Measurements from ENCODE around the gene PRR9. TPM values are rescaled to one million over a fixed set of nuclear protein-coding genes. Genes with fewer than 3 reads are reported as not detected.

Gene PRR9
- total and polyA plus RNA-seq, 9 donors = 0.13 to 1.3 TPM; not detected in 7

- Histone ChIP-seq H3K27ac (no peak overlapping the region), H3K36me3 (no peaks in the 10 kb centered on the region), H3K4me1 (ENCODE audit: insufficient read depth) (peaks cover 2% of the 10 kb centered on the region), H3K4me3 (no peak overlapping the region), H3K9me3 (no peaks in the 10 kb centered on the region), H3K27me3 (no peaks in the 10 kb centered on the region)
- no peak for DNase-seq
- intact Hi-C loops (cut with DNase I) = no loop called here
- WGBS, 3 donors = 30 to 39% (median 31%) methylated on average over 10 of the region's 10 CpGs
- TF ChIP-seq EP300 (IDR thresholded peaks at IDR 0.05) (no peak), POLR2A (IDR thresholded peaks at IDR 0.05) (no peak), CTCF (IDR thresholded peaks at IDR 0.05) (no peak)
Measured at GRCh38 chr1:153262462-153263157, 45.2 kb downstream of the PRR9 start.

GRCh38 chr1:153265457-153265856 lies 48.1 kb downstream of the PRR9 start:
- DNase-seq = no peak
- Histone ChIP-seq H3K27ac (no peak overlapping the region), H3K4me1 (ENCODE audit: insufficient read depth) (peaks cover 2% of the 10 kb centered on the region), H3K9me3 (no peaks in the 10 kb centered on the region), H3K27me3 (no peaks in the 10 kb centered on the region), H3K36me3 (no peaks in the 10 kb centered on the region), H3K4me3 (no peak overlapping the region)
- 87 to 94% (median 88%) methylated on average over 1 of the region's 1 CpG for WGBS, 3 donors
- no peak for TF ChIP-seq EP300 (IDR thresholded peaks at IDR 0.05)
- TF ChIP-seq CTCF (IDR thresholded peaks at IDR 0.05) = no peak
- no peak for TF ChIP-seq POLR2A (IDR thresholded peaks at IDR 0.05)
- intact Hi-C loops (cut with DNase I) = no loop called here

Other genes with a start within 250 kb of the PRR9 start
- not detected for gene SPRR4, start 246.9 kb upstream of the PRR9 start, total RNA-seq
- not detected for gene SPRR4, start 246.9 kb upstream of the PRR9 start, polyA plus RNA-seq
- not detected for gene SPRR1A, start 233.5 kb upstream of the PRR9 start, total RNA-seq
- gene SPRR1A, start 233.5 kb upstream of the PRR9 start, polyA plus RNA-seq = not detected
- gene SPRR3, start 215.8 kb upstream of the PRR9 start, total RNA-seq = under 1 TPM in 1 of 7 donors, not detected in 6; 0.85 TPM
- gene SPRR3, start 215.8 kb upstream of the PRR9 start, polyA plus RNA-seq = not detected
- gene SPRR1B, start 186.4 kb upstream of the PRR9 start, total RNA-seq = not detected
- not detected for gene SPRR1B, start 186.4 kb upstream of the PRR9 start, polyA plus RNA-seq
- gene SPRR2D, start 176.5 kb upstream of the PRR9 start, total RNA-seq = under 1 TPM in 2 of 7 donors, not detected in 5; 0.32 to 0.45 TPM
- gene SPRR2D, start 176.5 kb upstream of the PRR9 start, polyA plus RNA-seq = 1 to 10 TPM in 1 of 2 donors, under 1 TPM in 1; 0.27 to 1.1 TPM
- under 1 TPM in 2 of 7 donors, not detected in 5; 0.55 to 0.59 TPM for gene SPRR2A, start 160.1 kb upstream of the PRR9 start, total RNA-seq
- under 1 TPM; 0.21 to 0.52 TPM for gene SPRR2A, start 160.1 kb upstream of the PRR9 start, polyA plus RNA-seq
- gene SPRR2B, start 146.0 kb upstream of the PRR9 start, total RNA-seq = 1 to 10 TPM in 4 of 7 donors, not detected in 3; 1.1 to 3.8 (median 1.7) TPM
- 1 to 10 TPM; 3.2 to 4.9 TPM for gene SPRR2B, start 146.0 kb upstream of the PRR9 start, polyA plus RNA-seq
- gene SPRR2E, start 123.1 kb upstream of the PRR9 start, total RNA-seq = 1 to 10 TPM in 3 of 7 donors, under 1 TPM in 1, not detected in 3; 0.63 to 1.5 (median 1.2) TPM
- 1 to 10 TPM; 1.3 to 1.5 TPM for gene SPRR2E, start 123.1 kb upstream of the PRR9 start, polyA plus RNA-seq
- 10 to 100 TPM; 12.7 to 93.3 (median 62.3) TPM for gene SPRR2F, start 104.1 kb upstream of the PRR9 start, total RNA-seq
- gene SPRR2F, start 104.1 kb upstream of the PRR9 start, polyA plus RNA-seq = 100 to 1,000 TPM in 1 of 2 donors, 10 to 100 TPM in 1; 54.7 to 109 TPM
- gene SPRR2G, start 66.7 kb upstream of the PRR9 start, total RNA-seq = not detected
- not detected for gene SPRR2G, start 66.7 kb upstream of the PRR9 start, polyA plus RNA-seq
- not detected for gene LELP1, start 14.2 kb upstream of the PRR9 start, total RNA-seq
- not detected for gene LELP1, start 14.2 kb upstream of the PRR9 start, polyA plus RNA-seq
- under 1 TPM in 1 of 7 donors, not detected in 6; 0.25 TPM for gene LORICRIN, start 42.1 kb downstream of the PRR9 start, total RNA-seq
- under 1 TPM in 1 of 2 donors, not detected in 1; 0.07 TPM for gene LORICRIN, start 42.1 kb downstream of the PRR9 start, polyA plus RNA-seq
- gene PGLYRP3, start 95.4 kb downstream of the PRR9 start, total RNA-seq = not detected
- not detected for gene PGLYRP3, start 95.4 kb downstream of the PRR9 start, polyA plus RNA-seq
- not detected for gene PGLYRP4, start 131.3 kb downstream of the PRR9 start, total RNA-seq
- not detected for gene PGLYRP4, start 131.3 kb downstream of the PRR9 start, polyA plus RNA-seq
- 10 to 100 TPM in 6 of 7 donors, 1 to 10 TPM in 1; 8.8 to 96.3 (median 33.2) TPM for gene S100A9, start 140.3 kb downstream of the PRR9 start, total RNA-seq
- 10 to 100 TPM; 22.8 to 57.8 TPM for gene S100A9, start 140.3 kb downstream of the PRR9 start, polyA plus RNA-seq
- gene S100A12, start 158.0 kb downstream of the PRR9 start, total RNA-seq = 1 to 10 TPM in 3 of 7 donors, under 1 TPM in 2, not detected in 2; 0.70 to 2.4 (median 1.0) TPM
- gene S100A12, start 158.0 kb downstream of the PRR9 start, polyA plus RNA-seq = 1 to 10 TPM in 1 of 2 donors, under 1 TPM in 1; 0.80 to 1.0 TPM
- 10 to 100 TPM in 3 of 7 donors, 1 to 10 TPM in 4; 5.3 to 60.5 (median 9.1) TPM for gene S100A8, start 173.5 kb downstream of the PRR9 start, total RNA-seq
- 10 to 100 TPM in 1 of 2 donors, 1 to 10 TPM in 1; 8.3 to 19.4 TPM for gene S100A8, start 173.5 kb downstream of the PRR9 start, polyA plus RNA-seq
- not detected for gene S100A7A, start 198.9 kb downstream of the PRR9 start, total RNA-seq
- gene S100A7A, start 198.9 kb downstream of the PRR9 start, polyA plus RNA-seq = not detected
- under 1 TPM in 1 of 7 donors, not detected in 6; 0.97 TPM for gene S100A7, start 243.1 kb downstream of the PRR9 start, total RNA-seq
- not detected for gene S100A7, start 243.1 kb downstream of the PRR9 start, polyA plus RNA-seq